Measurements from ENCODE around the gene HELZ. TPM values are rescaled to one million over a fixed set of nuclear protein-coding genes. Genes with fewer than 3 reads are reported as not detected.
"Not testable (repeated sequence)": the region's sequence is repeated elsewhere in the genome, so short reads cannot be mapped to it uniquely, and the experiment has no call there.

Gene HELZ
- total RNA-seq, 1 donor from 2014 or later = 34.5 TPM

DNA sequence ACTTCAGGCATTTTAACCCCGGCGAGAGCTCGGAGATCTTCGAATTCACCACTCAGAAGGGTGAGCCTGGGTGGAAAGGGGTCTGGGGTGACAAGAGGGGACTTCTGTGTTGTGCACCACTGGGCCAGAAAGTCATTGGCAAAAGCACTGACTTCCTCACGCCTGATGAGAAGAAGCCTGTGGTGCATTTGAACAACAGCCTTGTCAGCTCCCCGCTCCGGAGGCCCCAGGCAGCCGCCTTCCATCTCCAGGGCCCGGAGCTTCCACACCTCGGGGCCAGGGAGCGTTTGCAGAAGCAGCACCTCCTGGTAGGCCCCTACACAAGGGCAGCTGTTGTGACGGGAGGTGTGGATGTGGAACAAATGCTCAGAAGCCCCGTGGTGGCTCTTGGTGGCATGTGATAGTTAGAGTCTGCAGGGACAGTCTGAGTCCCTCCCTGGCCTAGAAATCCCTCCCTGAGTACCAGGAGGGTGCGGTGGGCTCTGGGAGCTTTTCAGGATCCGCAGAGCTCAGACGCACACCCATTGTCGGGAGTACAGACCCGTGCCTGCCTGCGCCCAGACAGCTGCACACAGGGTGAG is 190.9 kb downstream of the HELZ start:
- DNase-seq (ENCODE audit: extremely low read depth, low read depth, low spot score) = no peak

GRCh38 chr17:67053438-67054000 is 191.5 kb downstream of the HELZ start:
- DNase-seq (ENCODE audit: extremely low read depth, low read depth, low spot score) = no peak

GRCh38 chr17:67052720-67053437 is 192.1 kb downstream of the HELZ start:
- DNase-seq (ENCODE audit: extremely low read depth, low read depth, low spot score) = no peak

- DNase-seq (ENCODE audit: extremely low read depth, low read depth, low spot score) = no peak
These were observed 193.2 kb downstream of the HELZ start for GRCh38 chr17:67051837-67052236.

DNA sequence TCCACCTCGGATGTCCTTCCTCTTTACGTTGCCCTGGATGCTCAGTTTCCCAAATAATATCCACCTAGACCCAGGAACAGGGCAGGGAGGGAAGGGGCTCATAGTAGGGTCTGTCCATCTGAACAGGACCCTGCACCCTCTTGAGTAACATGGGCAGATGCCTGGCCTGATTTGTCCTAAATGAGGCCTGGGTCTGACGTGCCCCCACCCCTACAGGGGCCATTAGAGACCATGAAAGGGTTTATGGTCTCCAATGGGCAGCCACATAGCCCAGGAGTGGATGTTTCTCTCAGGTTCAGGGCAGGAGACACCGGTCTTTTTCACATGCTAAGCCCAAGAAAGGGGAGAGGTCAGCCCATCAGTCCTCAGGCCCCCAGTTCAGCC is 193.8 kb downstream of the HELZ start:
- DNase-seq (ENCODE audit: extremely low read depth, low read depth, low spot score) = no peak

DNA sequence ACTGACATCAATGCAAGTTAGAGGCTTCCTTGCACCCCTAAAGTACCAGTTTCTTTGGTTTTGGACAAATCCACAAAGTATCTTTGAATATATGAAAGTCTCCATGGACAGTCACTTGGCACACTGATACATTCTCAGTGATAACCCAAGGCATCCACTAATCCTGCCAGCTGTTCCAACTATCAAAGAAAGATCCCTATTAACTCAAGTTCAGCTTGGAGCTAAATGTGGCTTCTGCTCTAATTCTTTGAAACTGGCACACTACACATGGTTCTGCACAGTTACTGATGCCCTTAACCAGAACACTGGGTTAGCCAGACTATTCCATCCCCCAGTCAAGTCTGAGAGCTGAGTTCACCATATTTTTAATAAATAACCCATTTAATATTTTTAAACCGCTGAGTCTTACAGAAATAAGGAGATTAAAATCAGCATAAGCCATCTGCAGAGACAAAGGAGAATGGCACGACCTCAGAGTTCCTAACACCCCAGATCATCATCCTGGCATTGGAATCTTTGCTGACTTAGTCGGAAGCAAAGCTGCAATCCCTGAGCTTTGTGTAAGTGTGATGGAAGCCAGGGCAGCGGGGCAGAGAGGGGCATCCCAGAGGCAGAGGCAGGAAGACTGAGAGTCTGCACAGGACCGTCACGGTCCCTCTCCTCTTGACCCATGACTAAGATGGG is 194.4 kb downstream of the HELZ start:
- DNase-seq (ENCODE audit: extremely low read depth, low read depth, low spot score) = no peak

DNA sequence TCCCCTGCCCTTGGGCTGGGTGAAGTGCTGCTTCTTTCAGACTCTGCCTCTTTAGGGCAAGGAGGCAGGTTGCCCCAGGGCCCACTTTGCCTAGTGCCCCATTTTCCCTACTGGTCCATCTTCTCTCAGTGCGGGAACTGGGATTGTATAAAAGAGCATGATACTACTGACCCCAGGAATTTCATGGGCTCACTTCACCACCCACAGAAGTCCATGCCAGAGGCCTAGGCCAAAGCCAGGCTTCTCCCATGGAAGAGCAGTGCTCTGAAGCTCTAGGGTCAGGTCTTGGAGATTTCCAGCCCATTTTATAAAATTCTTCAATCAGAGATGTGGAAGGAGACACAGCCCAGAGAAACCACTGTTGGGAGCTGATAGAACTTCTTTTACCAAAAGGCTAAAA is 194.9 kb downstream of the HELZ start:
- no peak for DNase-seq (ENCODE audit: extremely low read depth, low read depth, low spot score)

DNA sequence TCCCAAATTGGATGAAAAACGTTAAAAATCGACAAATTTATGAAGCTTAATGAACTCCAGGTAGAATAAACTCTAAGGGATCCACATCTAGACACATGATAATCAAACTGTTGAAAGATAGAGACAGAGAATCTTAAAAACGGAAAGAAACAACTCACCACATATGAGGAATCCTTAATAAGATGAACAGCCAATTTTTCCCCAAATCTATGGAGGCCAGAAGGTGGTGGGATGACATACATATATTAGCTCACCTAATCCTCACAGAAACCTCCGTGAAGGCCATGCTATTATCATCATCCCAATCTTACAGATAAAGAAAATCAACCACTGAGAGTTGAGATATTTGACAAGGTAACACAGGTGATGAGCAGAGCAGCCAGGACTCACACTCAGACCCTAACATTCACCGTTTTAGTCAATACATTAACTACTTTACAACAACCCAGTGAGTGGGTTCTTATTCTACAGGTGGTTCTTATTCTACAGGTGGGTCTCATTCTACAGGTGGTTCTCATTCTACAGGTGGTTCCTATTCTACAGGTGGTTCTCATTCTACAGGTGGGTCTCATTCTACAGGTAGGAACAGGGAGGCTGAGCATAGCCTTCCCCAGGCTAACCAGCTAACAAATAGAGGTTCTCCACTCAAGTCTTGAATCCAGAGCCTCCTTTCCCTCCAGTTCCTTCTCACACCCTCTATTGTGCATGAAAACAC is 195.8 kb downstream of the HELZ start:
- DNase-seq (ENCODE audit: extremely low read depth, low read depth, low spot score) = no peak

DNA sequence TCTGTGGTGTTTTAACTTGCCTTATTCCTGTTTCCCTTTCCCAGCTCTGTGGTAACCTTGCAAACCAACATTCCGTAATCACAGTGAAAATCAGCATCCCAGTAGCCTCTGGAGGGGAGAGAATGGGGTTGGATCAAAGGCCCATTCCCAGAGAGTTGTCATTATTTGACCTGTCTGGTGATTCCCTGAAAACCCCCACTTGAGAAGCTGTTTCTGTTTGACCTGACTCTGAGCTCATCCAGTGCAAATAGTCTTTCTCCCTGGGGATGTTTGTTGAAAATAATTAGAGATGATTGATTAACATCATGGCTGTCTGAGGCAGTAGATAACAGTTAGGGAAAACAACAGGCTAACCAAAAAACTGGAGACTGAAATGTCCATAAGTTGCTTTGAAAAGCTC is 197.6 kb downstream of the HELZ start:
- no peak for DNase-seq (ENCODE audit: extremely low read depth, low read depth, low spot score)

GRCh38 chr17:67046398-67046797 is 198.6 kb downstream of the HELZ start:
- no peak for DNase-seq (ENCODE audit: extremely low read depth, low read depth, low spot score)

- DNase-seq (ENCODE audit: extremely low read depth, low read depth, low spot score) = no peak
These were observed 200.1 kb downstream of the HELZ start for GRCh38 chr17:67044940-67045339.

DNA sequence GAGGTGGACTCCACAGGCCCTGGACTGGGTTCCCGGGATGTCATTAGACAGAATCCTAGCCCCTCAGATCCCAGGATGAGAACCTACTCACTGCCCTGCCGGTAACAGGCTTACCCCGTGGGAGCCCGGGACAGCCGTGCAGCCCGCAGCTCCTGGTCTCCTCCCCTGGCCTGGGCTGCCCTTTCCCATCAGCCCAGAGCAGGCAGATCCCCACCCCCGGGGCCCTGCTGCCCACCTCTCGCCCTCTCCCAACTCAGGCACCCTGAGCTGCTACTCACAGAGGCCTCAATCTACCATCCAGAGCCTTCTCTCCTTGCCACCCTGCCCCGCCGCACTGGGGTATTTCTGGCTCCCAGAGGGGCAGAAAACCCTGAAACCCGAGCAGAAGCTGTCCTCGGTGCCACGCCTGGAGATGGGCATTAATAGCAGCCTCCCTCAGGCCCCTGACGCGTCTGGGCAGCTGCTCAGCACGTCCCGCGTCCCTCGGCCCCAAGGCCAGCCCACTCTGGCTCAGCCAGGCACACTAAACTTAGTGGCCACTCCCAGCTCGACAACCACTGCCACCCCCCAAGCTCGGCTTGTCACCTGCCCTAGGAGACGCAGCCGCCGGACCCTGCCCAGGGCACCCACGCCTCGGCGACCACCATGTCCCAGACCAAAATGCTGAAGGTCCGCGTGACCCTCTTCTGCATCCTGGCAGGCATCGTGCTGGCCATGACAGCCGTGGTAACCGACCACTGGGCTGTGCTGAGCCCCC is 200.8 kb downstream of the HELZ start, which contains the start of gene CACNG1:
CACNG1 (plus strand) TSS at position 539 of the 757 bp plus-strand sequence; CDS start at position 646, 107 bp downstream.
- DNase-seq (ENCODE audit: extremely low read depth, low read depth, low spot score) = no peak

DNA sequence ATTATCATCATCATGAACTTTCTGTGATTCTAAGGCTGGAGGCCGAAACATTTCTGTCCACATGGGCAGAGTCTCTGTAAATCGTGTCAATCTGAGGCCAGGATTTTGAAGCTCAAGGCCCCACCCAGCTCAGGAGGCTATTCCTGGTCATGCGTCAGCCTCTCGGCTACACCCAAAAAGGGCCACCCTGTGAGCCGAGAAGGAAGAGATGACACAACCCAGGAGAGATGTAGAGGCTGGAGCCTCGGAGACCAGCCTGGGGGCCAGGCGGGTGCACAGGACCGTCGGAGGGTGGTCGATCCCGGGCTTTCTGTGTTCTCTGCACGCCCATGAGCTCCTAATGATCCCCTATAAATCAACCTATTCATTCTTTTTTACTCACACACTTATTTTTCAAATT is 201.7 kb downstream of the HELZ start:
- no peak for DNase-seq (ENCODE audit: extremely low read depth, low read depth, low spot score)

DNA sequence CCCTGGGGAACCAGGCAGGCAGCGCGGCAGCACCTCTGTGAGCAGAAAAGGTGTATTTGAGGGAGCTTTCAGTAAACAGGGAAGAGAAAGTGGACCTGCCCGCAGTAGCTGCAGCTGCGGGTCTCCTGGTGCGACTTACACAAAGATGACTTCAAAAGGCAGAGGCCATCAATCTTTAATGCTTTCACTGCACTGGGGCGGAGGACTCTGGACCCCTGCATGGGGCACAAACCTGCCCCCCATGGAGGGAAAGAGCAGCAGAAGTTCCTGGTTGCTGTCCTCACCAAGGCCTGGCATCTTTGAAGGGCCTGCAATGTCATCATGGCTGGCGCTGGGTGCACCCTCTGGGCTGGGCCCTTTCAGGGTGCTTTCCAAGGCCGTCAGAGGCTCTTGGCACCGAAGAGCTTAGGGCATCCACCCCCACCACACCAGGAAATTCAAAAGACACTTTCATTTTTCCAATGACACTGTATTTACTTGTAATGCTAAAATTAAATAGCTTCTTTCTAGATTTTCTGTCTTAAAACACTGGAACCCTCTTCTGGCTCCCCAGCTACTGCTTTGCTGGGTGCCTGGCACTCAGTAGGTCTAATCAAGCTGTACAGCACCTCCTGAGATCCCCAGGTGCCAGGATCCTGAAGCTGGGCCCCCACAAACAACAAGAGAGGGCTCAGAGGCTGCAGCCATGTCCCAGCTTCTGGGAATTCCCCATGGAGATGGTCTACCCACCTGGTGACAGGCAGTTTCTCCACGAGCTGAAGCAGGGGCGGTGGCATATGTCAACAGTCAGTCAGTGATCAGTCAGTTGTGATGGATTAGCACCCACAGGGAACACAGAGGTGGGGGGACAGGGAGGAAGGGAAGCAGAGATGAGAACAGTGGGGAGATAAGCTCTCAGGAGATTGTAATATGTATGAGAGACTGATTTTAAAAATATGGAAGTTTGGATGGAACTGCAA is 202.8 kb downstream of the HELZ start:
- DNase-seq (ENCODE audit: extremely low read depth, low read depth, low spot score) = no peak

GRCh38 chr17:67041531-67041930 is 203.5 kb downstream of the HELZ start:
- no peak for DNase-seq (ENCODE audit: extremely low read depth, low read depth, low spot score)

GRCh38 chr17:67041119-67041518 is 203.9 kb downstream of the HELZ start:
- DNase-seq (ENCODE audit: extremely low read depth, low read depth, low spot score) = not testable (repeated sequence)

DNA sequence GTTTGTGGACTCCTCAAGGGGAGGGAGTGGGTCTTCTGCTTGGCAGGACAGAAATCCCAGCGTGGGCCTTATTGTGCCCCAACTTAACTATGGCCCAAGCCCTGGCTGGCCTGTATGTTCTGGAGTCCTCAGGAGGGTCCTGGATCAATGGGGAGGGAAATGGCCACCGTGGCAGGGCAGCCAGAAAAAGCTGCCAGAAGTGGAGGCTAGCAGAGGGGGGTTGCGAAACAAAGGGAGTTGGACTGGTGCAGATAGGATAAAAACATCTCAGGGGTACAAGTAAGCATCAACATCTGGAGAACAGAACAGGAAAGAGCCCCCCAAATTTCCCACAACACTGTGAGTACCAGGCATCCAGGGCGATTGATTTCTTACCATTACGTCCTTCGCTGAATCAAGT is 204.3 kb downstream of the HELZ start:
- no peak for DNase-seq (ENCODE audit: extremely low read depth, low read depth, low spot score)

DNA sequence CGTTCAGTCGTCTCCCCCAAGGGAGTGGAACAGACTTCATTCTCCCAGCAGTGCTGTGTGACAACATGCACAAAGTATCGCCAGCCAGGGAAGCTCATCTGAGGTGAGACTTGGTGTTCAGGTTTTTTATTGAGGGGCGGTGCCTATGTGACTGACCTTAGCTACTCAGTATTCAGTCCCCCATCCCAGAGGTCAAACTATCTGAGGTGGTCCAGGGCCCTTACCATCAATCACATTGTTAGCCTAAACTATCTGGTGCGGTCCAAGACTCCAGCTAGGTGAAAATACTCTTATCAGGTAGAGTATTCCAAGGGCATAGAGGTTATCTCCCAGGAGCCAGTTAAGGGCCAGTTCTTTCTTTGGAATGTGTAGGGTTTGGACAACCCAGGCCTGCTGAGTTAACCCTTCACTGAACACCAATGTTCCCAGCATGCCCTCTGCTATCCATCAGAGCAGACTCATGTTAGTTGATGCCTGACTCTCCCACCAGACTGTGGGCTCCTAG is 206.1 kb downstream of the HELZ start:
- no peak for DNase-seq (ENCODE audit: extremely low read depth, low read depth, low spot score)

Measured in glomerular endothelial cell (primary cell).